Eye (tissue), 1 donor: ENCODE data around the gene DTWD1.
"Not testable (repeated sequence)": the region's sequence is repeated elsewhere in the genome, so short reads cannot be mapped to it uniquely, and the experiment has no call there.

Experiments
- DNase-seq: peaks from one replicate; pipeline ENCODE4 v3.0.0-alpha.2; 2015

Gene DTWD1

GRCh38 chr15:49646891-49647290 is 26.0 kb downstream of the DTWD1 start:
- DNase-seq = no peak

- DNase-seq = no peak
These were observed 29.1 kb downstream of the DTWD1 start for GRCh38 chr15:49649987-49650386.

GRCh38 chr15:49650676-49651075 is 29.8 kb downstream of the DTWD1 start:
- DNase-seq = no peak

GRCh38 chr15:49652922-49653321 is 32.1 kb downstream of the DTWD1 start:
- DNase-seq = no peak

GRCh38 chr15:49656734-49657133 is 35.9 kb downstream of the DTWD1 start:
- no peak for DNase-seq

- no peak for DNase-seq
These were observed 43.9 kb downstream of the DTWD1 start for GRCh38 chr15:49664716-49665115.

- DNase-seq = not testable (repeated sequence)
These were observed 45.6 kb downstream of the DTWD1 start for GRCh38 chr15:49666486-49666885.

GRCh38 chr15:49669288-49669687 is 48.4 kb downstream of the DTWD1 start:
- DNase-seq = peak; percentile 63

- no peak for DNase-seq
These were observed 53.0 kb downstream of the DTWD1 start for GRCh38 chr15:49673861-49674260.

- no peak for DNase-seq
These were observed 53.5 kb downstream of the DTWD1 start for GRCh38 chr15:49674370-49674769.

- peak; percentile 37 for DNase-seq
These were observed 54.2 kb downstream of the DTWD1 start for GRCh38 chr15:49675041-49675440.

- no peak for DNase-seq
These were observed 57.8 kb downstream of the DTWD1 start for GRCh38 chr15:49678655-49679054.

GRCh38 chr15:49686599-49686998 is 65.8 kb downstream of the DTWD1 start:
- DNase-seq = no peak

GRCh38 chr15:49688135-49688790 is 67.4 kb downstream of the DTWD1 start:
- DNase-seq = peak; percentile 11

GRCh38 chr15:49692514-49693090 is 71.8 kb downstream of the DTWD1 start:
- no peak for DNase-seq

- no peak for DNase-seq
These were observed 72.7 kb downstream of the DTWD1 start for GRCh38 chr15:49693498-49693897.

GRCh38 chr15:49696433-49696832 is 75.6 kb downstream of the DTWD1 start:
- no peak for DNase-seq

GRCh38 chr15:49697121-49697520 is 76.3 kb downstream of the DTWD1 start:
- DNase-seq = no peak

- not testable (repeated sequence) for DNase-seq
These were observed 82.1 kb downstream of the DTWD1 start for GRCh38 chr15:49702982-49703381.
